Measurements from ENCODE around the gene RAB19.

Gene RAB19

DNA sequence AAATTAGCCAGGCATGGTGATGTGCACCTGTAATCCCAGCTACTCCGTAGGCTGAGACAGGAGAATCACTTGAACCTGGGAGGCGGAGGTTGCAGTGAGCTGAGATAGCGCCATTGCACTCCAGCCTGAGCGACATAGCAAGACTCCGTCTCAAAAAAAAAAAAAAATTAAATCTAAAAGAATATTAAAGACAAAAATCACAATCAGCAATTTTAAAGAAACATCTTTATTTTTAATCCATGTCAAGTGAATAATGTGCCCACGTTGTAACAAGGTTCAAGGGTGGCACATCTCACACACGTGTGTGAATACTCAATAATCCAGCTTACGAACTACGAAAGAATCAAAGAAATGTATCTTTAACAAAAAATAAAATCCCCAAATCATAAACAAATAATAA lies 28.5 kb upstream of the RAB19 start:
- TF ChIP-seq CTCF (conservative IDR thresholded peaks at IDR 0.05) (no peak), ZFX (IDR thresholded peaks at IDR 0.05) (no peak)
- no peak overlapping the region for H3K27ac ChIP-seq

DNA sequence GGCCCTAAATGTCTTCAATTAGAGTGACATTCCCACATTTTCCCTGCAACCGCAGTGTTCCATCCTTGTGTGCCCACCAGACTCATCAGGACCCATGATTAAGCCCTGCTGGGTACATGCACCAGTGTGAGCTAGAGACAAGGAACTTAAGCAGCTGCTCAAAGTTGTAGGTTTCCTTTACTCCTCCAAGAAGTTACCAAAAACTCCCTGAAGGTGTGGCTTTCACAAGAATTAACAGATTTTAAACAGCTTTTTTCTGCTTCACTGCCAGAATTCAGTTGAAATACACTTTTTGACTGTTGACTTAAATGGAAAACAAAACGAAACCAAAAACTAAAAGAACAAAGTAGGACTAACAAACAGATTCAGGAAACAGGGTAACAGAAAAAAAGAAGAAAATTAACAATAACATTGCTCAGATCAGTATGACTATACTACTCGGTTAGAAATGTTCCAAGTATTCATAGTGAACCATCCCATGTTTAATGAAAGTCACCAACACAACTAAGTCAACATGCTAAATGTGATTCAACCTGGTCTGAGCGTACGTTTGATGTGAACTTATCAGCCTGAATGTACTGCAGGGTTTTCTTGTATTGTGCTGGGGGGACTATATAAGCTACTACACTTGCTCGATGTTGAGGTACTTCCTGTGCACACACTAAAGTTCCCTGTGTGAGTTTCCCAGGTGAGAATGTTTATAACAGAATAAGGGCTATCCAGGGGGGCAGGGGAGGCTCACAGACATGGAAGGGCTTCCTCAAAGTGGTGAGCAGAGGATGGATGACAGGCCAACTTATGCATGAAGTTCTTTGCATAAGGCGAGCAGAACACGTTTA lies 27.7 kb upstream of the RAB19 start:
- H3K27ac ChIP-seq = no peak overlapping the region
- TF ChIP-seq ZFX (IDR thresholded peaks at IDR 0.05) (no peak), CTCF (conservative IDR thresholded peaks at IDR 0.05) (no peak)

- H3K27ac ChIP-seq = no peak overlapping the region
- TF ChIP-seq ZFX (IDR thresholded peaks at IDR 0.05) = no peak
- no peak for TF ChIP-seq CTCF (conservative IDR thresholded peaks at IDR 0.05)
Observed at GRCh38 chr7:140383954-140384713, 19.7 kb upstream of the RAB19 start.

- TF ChIP-seq CTCF (conservative IDR thresholded peaks at IDR 0.05) (no peak), ZFX (IDR thresholded peaks at IDR 0.05) (no peak)
- H3K27ac ChIP-seq = no peak overlapping the region
Observed at GRCh38 chr7:140384894-140385545, 18.8 kb upstream of the RAB19 start.

- TF ChIP-seq ZFX (IDR thresholded peaks at IDR 0.05) (no peak), CTCF (conservative IDR thresholded peaks at IDR 0.05) (no peak)
- no peak overlapping the region for H3K27ac ChIP-seq
Observed at GRCh38 chr7:140389445-140389844, 14.4 kb upstream of the RAB19 start.

DNA sequence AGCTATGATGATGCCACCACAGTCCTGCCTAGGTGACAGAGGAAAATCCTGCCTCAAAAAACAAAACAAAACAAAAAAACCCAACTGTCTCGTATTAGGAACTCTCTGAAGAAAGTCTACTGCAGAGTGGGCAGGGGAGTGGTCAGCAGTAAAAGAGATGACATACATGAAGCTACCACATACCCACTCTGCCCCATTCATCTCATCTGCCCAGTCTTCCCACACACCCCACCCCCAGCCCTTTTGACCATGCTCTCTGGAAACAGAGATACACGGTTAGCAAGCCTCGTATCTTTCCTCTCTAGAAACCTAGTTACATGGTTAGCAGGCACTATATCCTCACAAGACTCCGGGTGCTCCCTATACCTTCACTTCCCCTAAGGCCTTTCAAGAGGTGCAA lies 13.8 kb upstream of the RAB19 start:
- TF ChIP-seq ZFX (IDR thresholded peaks at IDR 0.05) (no peak), CTCF (conservative IDR thresholded peaks at IDR 0.05) (no peak)
- no peak overlapping the region for H3K27ac ChIP-seq

All from C4-2B (cell line).